C4-2B (cell line): ENCODE measurements around the gene CD200R1.

ENCODE experiments used
- ZFX ChIP-seq: fragments of 450-650 bp; IDR thresholded peaks from 2 replicates; pipeline ENCODE4 v1.6.1; 2017
- TF ChIP-seq, protein P1 (sequence below): fragments of 450-650 bp; conservative IDR thresholded peaks from 2 replicates; pipeline ENCODE4 v1.5.1; 2017; ENCODE audit warnings: mild to moderate bottlenecking

DNA sequence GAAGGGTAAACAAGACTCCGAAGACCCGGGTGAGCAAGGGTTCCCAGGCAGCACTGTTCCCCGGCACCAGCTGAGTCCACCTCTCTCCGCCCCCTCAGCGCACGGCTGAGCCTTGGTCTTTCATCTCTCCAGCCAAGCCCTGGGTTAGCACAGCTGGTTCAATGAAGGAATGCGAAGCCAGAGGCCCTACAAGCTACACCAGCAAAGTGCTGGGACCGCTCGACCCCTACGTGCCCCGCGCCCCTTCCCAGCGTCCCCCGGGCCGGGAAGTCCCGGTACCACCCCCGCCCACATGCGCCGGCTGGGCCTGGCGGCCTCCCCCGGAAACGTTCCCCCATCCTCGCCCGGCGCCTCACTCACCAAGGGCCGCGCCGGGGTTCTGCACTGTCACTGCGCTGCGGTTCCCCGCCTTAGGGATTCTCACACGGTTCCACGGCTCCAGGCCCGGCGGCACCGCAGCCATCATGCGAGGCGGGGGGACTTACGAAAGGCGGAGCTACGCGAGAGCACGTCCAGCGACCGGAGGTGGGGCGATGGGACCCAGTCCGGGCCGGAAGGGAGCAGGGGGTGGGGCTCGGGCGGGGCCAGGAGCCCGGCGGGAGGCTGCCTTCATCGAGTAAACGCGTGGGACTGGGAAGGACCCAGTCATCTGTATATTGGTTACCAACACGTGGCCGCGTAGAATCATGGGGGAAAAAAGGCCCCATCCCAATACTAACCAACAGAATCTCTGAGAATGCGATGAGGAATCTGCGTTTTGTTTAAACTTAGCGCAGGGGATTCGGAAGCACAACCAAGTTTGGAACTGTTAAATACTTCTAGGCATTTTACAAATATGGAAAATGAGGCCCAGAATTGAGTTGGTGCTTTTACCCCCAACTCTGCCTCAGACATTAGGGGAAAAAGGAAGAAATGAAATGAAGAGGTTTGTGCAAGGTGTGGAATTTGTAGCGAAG lies 44.6 kb upstream of the CD200R1 start:
- TF ChIP-seq, protein P1, sequence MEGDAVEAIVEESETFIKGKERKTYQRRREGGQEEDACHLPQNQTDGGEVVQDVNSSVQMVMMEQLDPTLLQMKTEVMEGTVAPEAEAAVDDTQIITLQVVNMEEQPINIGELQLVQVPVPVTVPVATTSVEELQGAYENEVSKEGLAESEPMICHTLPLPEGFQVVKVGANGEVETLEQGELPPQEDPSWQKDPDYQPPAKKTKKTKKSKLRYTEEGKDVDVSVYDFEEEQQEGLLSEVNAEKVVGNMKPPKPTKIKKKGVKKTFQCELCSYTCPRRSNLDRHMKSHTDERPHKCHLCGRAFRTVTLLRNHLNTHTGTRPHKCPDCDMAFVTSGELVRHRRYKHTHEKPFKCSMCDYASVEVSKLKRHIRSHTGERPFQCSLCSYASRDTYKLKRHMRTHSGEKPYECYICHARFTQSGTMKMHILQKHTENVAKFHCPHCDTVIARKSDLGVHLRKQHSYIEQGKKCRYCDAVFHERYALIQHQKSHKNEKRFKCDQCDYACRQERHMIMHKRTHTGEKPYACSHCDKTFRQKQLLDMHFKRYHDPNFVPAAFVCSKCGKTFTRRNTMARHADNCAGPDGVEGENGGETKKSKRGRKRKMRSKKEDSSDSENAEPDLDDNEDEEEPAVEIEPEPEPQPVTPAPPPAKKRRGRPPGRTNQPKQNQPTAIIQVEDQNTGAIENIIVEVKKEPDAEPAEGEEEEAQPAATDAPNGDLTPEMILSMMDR: no peak
- peak; percentile 73 for TF ChIP-seq ZFX
